ENCODE data around the gene PPP4R4.
"Not testable (repeated sequence)": the region's sequence is repeated elsewhere in the genome, so short reads cannot be mapped to it uniquely, and the experiment has no call there.

Gene PPP4R4

GRCh38 chr14:94269156-94269555 lies 95.0 kb downstream of the PPP4R4 start:
- DNase-seq (ENCODE audit: low read depth in 2 of 2), result no peak

GRCh38 chr14:94276898-94277561 lies 102.9 kb downstream of the PPP4R4 start:
- not testable (repeated sequence) for DNase-seq (ENCODE audit: low read depth in 2 of 2)

GRCh38 chr14:94278731-94279130 lies 104.6 kb downstream of the PPP4R4 start:
- DNase-seq (ENCODE audit: low read depth in 2 of 2), result no peak

DNA sequence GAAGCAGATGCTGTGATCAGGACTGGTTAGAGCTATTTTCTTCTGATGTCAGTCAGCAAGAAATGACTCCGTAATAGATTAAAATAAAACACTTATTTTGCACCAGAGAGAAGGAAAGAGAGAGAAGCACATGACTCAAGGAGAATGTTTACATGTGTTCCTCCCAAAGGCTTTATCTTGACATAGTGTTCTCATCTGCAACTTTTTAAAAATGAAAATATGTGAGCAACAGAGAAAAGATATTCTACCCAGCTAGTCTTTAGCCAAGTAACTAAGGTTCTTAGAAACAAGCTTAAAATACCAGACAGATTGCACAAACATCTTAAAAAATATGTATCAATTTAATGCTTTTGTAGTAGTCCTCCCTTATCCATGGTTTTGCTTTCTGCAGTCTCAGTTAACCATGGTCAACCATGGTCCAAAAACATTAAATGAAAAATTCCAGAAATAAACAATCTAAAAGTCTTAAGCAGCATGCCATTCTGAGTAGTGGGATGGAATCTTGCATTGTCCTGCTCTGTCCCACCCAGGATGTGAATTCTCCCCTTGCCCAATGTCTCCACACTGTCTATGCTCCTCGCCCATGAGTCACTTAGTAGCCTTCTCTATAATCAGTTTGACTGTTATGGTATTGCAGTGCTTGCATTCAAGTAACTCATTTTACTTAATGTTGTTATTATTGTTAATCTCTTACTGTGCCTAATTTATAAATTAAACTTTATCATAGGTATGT lies 109.0 kb downstream of the PPP4R4 start:
- DNase-seq (ENCODE audit: low read depth in 2 of 2), result no peak

DNA sequence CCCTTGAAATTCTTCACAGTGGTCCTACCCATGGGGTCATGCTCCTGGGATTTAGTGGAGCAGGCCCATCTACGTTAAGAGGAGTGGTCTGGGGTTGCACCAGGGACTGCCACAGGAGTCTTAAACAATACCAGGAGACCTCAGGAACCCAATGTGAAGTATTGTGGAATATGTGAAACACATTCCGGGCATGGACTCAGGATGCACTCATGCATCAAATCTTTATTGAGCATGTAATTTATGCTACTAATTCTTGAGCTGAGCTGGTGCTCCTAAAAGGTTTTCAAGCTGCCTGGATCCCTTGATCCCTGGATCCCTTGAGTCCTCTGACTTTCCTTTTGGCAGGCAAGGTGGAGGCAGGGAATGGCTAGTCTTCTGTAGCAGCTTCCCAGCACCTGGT lies 110.1 kb downstream of the PPP4R4 start:
- no peak for DNase-seq (ENCODE audit: low read depth in 2 of 2)

DNA sequence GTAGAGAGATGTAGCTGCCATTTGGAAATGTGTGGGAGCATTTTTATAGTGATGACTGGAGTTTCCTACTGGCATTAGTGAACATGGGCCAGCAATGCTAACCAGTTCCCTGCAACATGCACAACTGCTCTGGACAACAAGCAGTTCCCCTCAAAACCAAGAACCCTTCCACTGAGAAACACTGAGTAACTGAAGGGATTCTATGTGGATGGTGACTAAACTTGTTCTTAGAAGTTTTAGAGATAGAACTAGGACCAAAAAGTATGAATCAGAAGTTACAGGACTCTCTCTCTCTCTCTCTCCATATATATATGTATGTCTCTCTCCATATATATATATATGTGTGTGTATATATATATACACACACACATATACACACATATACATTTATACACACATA lies 111.0 kb downstream of the PPP4R4 start:
- DNase-seq (ENCODE audit: low read depth in 2 of 2), result no peak

DNA sequence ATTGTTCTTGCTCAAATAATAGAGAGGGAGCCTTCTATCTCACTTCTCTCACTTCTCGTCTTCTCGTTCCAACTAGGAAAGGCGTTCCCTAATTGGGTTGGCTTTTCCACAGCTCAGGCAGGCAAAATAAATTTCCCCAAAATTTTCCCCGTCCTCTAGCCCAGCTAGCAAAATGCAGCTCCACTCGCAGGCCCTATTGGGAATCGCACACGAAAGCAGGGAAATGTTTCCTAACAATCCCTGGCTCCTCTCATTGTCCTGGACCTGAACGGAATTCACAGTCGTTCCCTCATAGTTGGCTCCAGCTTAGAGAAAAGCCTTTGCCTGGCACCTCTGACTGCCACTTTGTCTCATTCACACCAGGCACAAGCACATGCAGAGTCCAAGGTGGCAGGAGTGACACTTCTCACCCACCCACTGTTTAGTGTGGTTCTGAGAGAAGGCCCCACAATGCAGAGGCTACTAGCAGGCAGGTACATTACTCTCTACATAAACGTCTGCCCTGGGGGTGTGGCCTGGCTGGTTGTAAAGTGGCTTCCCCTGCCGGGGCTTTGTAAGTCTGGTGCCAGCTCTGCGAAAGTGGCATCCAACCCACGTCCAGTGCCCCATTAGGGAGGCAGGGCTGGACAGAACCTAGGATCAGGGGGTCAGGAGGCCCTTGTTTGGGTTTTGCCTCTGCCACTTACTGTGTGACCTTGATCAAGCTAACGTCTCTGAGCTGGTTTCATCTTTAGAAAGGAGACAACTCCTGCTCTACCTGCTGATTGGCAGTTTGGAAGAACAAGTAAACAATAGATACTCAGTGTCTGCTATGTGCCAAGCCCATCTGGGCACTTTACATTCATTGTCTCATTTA lies 114.7 kb downstream of the PPP4R4 start:
- DNase-seq (ENCODE audit: low read depth in 2 of 2), result no peak

GRCh38 chr14:94290197-94290596 lies 116.1 kb downstream of the PPP4R4 start:
- no peak for DNase-seq (ENCODE audit: low read depth in 2 of 2)

DNA sequence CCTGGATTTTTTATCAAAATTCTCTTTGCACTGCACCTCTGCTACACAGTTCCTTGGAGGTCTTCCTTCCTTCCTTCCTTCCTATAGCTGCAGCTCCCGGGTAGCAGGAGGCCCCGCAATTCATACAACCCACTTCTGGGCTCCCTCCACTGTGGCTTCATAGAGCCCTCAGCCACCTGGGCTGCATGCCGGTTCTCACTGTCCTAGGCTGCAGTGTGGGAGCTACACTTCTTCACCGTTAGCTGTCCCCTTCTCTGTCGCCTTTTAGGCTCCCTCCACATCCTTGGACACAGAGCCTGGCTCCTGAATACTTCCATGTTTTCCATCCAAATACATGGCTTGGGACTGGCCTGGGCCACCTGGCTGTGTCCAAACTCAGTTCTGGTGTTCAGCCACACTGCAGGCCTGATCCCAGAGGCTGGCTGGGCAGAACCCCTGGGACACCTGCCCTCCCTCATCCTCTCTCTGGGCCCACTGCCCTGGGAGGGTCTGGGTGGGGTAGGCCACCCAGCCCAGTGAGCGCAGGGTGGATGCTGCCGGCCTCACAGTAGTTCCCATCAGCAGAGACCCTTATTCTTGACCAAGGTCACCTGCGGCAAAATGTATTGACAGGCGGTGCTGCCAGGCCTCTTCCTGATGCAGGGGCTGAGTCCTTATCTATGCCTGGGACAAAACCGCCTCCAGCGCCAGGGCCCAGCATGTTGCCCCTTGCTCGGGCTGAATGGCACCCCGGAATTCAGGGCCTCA lies 117.2 kb downstream of the PPP4R4 start:
- no peak for DNase-seq (ENCODE audit: low read depth in 2 of 2)

DNA sequence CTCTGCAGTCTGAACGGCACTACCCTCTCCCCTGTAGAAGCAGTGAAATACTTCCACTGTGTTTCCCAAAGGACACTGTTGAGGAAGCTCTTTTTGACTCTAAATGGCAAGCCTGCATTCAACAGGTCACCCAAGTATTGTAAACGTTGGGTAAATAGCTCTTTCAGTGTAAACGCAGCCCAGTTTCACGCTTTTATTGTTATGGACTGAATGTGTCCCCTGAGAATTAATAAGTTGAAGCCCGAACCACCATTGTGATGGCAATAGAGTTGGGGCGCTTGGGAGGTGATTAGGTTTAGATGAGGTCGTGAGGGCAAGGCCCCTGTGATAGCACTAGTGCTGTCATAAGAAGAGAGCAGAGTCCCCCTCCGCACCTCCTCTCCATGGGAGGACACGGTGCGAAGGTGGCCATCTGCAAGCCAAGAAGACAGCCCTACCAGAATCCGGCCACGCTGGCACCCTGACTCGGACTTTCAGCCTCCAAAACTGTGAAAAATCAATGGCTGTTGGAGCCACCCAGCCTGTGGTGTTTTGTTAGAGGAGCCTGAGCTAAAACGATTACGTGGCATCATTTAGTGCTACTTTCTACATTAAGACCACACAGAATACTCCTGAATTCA lies 117.9 kb downstream of the PPP4R4 start:
- DNase-seq (ENCODE audit: low read depth in 2 of 2), result no peak

GRCh38 chr14:94292526-94292871 lies 118.4 kb downstream of the PPP4R4 start:
- DNase-seq (ENCODE audit: low read depth in 2 of 2), result no peak

DNA sequence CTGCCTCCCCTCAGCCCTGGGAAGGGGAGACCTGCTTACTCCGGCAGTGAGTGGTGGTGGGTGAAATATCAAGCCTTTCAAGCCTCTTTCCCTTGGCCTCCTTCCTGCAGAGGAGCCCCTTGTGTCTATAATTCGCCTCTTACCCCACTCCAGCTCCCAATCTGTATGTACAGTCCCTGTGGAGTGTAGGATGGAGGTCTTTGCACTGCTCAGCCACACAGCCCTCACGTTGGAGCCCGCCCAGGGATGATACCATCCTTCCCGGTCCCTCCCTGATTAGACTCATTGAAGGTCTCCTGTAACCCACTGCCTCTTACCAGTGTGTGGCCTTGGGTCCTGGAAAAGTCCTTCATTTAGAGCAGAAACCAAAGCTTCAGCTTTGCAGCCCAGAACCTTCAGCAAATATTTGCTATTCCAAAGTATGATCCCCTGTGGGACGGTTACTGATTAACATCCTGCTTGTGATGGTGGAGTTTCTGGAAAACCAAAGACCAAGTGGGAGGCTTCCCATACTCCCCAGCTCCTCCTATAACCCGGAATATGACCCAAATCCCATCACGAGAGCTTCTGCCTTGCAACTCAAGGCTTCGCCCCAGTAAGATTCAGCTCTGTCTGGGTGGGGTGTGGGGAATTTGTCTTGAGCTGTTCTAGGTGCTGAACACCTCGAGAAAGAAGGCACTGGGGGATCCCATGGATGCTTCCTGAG lies 118.9 kb downstream of the PPP4R4 start, which contains the start of gene SERPINA10:
Gene SERPINA10, minus strand, starts transcription at position 397 of the 706 bp plus-strand sequence. CDS start 2,675 bp downstream, outside the sequence.
- DNase-seq (ENCODE audit: low read depth in 2 of 2), result no peak

- DNase-seq (ENCODE audit: low read depth in 2 of 2), result no peak
Observed at GRCh38 chr14:94293578-94293924, 119.4 kb downstream of the PPP4R4 start.

DNA sequence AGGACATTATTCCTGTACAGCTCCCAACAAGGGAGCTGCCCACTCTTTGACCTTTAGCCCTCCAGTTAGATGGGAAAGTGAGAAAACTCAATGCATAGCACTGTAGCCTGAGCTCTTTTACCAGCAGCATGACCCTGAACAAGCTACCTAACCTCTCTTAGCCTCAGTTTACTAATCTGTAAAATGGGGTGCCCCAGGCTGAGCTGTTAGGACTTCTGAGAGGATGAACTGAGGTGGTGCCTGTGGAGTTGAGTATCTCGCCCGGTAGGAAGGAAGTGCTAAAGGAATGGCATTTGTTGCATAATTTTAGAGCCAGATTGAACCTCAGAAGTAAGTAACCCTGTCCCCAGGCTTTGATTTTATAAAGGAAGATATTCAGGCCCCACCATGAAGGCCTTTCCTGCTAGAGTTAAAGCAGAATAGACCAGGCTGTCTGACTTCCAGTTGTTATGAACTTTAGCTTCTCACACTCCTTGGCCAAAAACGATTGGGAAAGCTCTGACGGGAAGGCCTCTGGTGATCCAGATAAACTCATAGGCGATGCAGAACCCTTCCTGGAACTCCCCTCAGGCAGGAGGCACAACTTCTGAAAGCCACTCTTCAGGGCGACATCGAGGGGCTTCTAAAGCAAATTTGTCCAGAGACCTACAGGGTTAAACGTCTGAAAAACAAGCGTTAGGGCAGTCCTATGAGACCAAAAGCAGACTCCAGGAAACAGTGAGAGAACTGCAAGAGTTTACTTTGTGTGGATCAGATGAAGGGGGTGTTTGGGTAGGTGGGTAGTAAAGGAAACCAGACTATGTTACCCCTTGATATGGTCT lies 121.4 kb downstream of the PPP4R4 start:
- DNase-seq (ENCODE audit: low read depth in 2 of 2), result no peak

DNA sequence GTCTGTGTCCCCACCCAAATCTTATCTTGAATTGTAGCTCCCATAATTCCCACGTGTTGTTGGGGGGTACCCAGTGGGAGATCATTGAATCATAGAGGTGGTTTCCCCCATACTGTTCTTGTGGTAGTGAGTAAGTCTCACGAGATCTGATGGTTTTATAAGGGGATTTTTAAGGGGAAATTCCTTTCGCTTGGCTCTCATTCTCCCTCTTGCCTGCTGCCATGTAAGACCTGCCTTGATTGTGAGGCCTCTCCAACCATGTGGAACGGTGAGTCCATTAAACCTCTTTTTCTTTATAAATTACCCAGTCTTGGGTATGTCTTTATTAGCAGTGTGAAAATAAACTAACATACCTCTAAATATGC lies 122.0 kb downstream of the PPP4R4 start:
- not testable (repeated sequence) for DNase-seq (ENCODE audit: low read depth in 2 of 2)

GRCh38 chr14:94298130-94298529 lies 124.0 kb downstream of the PPP4R4 start:
- no peak for DNase-seq (ENCODE audit: low read depth in 2 of 2)

- no peak for DNase-seq (ENCODE audit: low read depth in 2 of 2)
Observed at GRCh38 chr14:94303111-94303510, 129.0 kb downstream of the PPP4R4 start.

- no peak for DNase-seq (ENCODE audit: low read depth in 2 of 2)
Observed at GRCh38 chr14:94304243-94304642, 130.1 kb downstream of the PPP4R4 start.

DNA sequence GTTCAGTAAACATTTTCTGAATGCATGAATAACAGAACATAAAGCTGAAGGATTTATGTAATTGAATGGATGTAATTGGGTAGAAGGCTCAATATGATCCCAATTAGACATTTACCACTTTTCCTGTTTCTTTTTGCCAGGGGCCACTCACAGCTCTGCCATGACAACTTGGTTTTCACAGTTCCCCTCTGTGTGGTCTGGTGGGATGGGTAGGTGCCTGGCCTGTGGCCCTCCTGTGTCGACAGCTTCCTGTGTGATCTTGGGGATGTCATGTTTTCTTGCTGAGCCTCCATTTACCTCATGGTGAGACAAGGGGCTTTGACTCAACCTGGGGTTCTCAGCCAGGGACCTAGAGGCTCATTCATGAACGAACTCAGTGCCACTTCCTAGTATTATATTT lies 131.5 kb downstream of the PPP4R4 start:
- DNase-seq (ENCODE audit: low read depth in 2 of 2), result no peak

All from stimulated activated CD8-positive, alpha-beta memory T cell treated with anti-CD3 and anti-CD28 coated beads, Interleukin-7, amount 100 ng/mL, for 1 hour (primary cell).